HG03159 (cell line): ENCODE results near the gene OSGEP.

Experiments used
- ATAC-seq: cut with Tn5 transposase; IDR thresholded peaks from one replicate; pipeline ENCODE4 v1.9.1; 2021; ENCODE audit warnings: mild to moderate bottlenecking, moderate library complexity; ENCODE audit not compliant: unreplicated experiment

The OSGEP gene

GRCh38 chr14:20400589-20400964 is 54.0 kb downstream of the OSGEP start:
- no peak for ATAC-seq

DNA sequence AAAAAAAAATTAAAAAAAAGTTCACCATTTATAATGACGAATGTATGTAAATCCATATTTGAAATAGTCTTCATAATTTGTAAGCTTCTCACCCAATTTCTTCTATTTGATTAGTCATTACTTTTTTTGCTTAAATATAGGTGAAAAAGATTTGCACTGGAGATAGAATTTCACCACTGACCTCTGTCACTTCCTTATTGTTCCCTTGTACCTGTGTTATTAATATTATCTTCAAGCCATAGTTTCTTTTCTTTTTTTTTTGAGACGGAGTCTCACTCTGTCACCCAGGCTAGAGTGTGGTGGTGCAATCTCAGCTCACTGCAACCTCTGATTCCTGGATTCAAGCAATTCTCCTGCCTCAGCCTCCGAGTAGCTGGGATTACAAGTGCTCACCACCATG is 57.1 kb downstream of the OSGEP start:
- ATAC-seq: no peak
